8988T (cell line): ENCODE measurements around the gene MGAT5B.

Experiments
- DNase-seq: peaks from one replicate; pipeline ENCODE4 v3.0.0; 2011

Gene MGAT5B

DNA sequence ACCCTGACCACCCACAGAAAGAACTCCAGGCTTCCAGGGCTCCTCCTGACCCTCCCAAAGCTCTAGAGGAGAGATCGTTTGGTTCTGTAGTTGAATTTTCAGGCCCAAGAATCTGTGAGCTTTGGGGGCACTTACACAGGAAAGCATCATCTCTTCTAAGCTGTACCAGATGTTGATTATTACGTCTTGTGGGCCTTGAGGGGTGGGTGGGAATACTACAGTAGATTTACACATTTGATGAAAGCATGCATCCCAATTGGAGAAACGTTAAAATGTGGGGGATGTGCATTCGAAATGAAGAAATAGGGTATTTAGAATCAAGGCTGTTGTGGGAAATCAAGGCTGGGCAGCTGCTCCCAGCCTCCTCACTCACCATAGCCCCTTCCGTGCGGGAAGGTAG lies 61.9 kb downstream of the MGAT5B start:
- DNase-seq = no peak

DNA sequence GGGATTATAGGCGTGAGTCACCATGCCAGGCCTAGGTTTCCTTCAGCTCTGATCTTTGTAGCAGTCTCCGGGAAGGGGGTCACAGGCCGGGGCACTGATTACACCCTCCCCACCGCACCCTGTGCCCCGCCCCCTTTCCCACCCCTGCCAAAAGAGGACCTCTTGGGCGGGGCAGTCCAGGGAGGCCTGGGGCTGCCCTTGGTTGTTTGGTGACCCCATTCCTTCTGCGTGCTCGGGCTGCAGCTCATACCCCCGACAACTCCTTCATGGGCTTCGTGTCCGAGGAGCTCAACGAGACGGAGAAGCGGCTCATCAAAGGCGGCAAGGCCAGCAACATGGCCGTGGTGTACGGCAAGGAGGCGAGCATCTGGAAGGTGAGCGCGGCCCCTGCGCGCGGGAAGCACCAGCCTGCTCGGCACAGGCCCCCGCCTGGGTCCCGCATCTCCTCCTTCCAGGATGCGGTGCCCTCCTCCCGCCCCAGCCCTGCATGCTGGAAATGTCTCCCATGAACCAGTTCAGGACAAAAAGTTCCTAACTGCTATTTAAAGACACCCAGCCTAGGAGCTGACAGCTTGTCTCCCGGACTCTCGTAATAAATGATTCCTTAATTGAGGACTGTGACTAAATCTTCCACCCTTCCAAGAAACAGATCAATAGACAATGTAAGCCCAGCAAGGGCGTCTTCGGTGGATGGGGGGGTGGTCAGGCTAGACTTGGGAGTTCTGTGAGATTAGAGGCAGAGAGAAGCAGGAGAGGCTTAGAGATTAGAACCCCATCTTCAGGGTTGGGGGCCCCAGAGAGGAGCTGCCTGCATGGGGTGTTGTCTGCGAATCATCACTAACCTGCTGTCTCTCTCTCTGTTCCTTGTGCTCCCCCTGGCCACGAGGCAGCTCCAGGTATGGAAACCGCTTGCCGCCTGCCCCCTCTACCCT lies 64.5 kb downstream of the MGAT5B start:
- no peak for DNase-seq

DNA sequence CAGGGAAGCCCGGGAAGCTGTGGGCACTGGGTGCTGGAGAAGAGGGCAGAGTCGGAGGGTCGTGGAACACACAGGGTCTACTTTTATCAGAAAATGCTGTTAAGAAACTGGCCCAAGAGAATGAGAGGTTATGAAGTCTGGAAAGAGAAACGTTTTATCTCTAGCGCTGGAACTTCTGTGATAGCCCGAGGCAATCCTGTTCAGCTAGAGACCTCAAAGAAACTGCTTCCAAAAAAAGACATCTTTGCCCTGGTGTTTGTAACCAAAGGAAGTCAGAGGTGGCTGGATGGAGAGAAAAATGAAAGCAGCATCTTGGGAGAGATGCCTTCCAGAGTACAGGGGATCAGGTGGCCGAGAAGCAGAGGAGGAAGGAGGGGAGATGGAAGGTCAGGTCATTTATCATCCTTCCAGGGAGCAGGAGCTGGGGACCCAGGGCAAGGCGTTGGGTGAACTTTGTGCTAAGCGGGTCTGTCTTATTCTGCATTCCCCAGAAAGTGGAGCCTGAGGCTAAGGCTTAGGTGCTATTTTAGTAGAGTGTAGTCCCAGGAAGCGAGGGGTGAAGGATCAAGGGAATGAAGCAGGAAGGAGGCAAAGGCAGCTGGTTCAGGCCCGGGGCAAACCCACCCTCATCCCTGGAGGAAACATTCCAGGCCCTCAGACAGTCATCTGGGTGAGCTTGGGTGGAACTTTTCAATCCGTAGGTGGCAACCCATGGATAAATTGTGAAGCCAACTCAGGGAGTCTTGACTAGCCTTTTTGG lies 66.5 kb downstream of the MGAT5B start:
- DNase-seq = no peak

DNA sequence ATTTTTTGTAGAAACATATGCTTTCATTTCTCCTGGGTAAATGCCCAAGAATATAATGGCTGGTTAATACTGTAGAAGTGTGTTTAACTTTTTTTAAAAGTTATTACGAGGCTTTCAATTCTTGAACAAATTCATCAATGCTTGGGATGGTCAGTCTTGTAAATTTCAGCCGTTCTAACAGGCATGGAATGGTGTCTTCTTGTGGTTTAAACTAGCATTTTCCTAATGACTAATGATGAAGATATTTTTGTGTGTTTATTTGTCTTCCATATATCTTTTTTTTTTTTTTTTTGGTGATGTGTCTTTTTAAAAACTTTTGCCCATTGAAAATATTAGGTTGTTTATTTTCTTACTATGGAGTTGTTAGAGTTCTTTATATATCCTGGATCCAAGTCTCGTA lies 67.1 kb downstream of the MGAT5B start:
- no peak for DNase-seq

DNA sequence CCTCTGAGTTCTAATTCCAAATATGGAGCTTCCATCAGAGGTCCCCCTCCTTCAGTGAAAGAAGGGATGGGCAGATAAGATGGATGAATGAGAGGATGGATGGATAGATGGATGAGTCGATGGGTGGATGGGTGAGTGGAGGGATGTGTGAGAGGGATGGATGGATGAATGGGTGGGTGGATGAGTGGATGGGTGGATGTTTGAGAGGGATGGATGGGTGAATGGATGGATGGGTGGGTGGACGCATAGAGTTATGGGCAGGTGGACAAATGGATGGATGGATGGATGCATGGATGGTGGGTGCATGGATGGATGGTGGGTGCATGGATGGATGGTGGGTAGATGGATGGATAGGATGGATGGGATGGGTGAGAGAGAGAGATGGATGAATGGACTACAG lies 69.0 kb downstream of the MGAT5B start:
- no peak for DNase-seq

DNA sequence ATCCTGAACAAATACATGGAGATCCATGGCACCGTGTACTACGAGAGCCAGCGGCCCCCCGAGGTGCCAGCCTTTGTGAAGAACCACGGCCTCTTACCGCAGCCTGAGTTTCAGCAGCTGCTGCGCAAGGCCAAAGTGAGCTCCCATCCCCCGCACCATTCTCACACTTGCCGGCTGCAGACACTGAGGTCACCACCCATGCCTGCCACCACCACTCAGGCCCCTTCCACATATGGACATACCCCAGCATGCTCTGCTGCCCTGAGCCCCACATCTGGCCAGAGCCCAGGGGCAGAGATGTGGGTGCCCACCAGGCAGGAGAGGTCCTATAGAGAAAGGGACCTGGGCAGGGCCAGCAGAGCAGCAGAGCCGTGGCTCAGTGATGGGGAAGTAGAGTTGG lies 69.8 kb downstream of the MGAT5B start:
- DNase-seq = no peak

DNA sequence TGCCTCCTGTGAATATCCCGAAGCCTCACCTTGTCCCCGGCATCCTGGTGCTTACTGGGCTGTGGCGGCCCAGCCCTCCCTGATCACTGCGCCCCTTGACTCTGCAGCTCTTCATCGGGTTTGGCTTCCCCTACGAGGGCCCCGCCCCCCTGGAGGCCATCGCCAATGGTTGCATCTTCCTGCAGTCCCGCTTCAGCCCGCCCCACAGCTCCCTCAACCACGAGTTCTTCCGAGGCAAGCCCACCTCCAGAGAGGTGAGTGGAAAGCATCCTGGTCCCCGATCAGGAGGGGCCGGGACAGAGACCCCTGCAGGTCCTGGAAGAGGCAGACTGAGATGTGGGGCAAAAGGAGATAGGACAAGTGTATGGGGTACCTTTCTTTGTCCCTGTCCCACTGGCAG lies 72.1 kb downstream of the MGAT5B start:
- no peak for DNase-seq

DNA sequence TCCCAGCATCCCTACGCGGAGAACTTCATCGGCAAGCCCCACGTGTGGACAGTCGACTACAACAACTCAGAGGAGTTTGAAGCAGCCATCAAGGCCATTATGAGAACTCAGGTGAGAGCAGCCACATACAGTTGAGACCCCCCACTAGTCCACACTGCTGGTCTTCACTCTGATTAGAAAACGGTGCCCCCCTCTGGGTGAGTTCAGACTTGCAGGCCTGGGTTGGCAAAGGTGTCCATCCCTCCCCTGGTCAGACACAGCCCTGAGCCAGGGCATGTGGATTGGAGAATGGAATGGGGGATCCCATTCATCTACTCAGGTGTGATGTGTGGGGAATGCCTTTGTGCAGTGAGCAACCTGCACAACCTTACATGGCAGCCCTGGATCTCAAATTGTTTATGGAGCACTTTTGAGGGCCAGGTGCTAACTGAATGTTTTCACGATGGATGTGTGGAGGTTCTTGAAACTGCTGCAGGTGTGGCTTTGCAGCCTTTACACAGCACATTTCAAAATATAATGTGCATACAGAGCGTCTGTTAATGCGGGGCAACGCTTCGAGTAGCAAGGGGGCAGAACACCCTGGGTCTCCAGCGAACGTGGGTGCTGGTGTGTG lies 72.6 kb downstream of the MGAT5B start:
- no peak for DNase-seq

DNA sequence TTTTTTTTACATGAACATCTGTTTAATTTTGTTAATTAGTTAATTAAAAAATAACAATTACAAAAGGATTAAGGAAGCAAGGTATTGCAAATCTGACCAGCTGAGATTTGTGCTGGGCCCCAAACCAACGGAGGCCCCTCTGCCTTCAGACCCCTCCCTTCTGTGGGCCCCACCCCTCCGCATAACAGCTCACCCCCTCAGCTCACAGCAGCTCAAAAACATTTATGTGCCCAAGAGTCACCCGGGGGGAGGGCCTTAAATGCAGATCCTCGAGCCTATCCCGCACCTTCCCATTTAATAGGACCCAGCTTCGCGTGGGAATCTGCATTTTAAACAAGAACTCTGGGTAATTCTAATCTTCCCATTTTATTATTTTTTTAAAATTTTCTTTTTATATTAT lies 75.0 kb downstream of the MGAT5B start:
- no peak for DNase-seq

DNA sequence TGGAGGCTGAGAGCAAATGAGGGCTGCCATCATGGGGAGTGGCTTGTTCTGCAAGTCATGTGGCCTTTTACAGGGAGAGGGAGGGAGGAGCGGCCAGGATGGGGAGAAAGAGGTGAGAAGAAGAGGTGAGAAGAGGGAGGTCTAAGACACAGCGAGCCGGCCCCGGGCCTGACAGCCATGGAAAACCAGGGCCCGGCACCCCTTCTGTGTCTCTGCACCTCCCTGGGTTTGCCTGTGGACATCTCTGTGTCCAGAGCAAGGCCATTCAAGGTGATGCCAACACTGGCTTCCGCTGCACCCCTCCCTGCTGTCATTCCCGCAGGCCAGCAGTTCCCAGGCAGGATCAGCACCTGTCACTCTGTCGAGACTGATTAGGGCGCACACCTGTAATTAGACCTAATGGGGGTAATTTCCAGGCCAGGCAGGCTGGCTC lies 75.6 kb downstream of the MGAT5B start:
- no peak for DNase-seq

DNA sequence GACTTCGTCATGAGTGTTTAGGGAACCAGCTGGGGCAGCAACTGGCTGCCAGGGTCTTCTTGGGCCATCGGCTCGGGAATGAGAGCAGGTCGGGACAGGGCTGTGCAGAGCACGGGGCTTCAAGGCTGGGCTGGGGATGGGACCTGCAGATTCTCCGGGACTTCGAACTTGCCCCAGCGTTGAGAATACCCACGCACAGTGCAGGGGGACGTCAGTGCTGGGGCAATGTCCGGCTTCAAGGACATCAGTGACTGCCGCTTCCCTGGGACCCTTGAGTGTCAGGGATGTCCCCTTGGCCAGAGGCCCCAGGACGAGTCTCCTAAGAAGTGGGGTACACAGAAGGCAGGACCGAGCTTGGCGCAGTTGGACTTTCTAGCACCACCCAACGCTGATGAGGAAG lies 76.3 kb downstream of the MGAT5B start:
- DNase-seq = no peak

DNA sequence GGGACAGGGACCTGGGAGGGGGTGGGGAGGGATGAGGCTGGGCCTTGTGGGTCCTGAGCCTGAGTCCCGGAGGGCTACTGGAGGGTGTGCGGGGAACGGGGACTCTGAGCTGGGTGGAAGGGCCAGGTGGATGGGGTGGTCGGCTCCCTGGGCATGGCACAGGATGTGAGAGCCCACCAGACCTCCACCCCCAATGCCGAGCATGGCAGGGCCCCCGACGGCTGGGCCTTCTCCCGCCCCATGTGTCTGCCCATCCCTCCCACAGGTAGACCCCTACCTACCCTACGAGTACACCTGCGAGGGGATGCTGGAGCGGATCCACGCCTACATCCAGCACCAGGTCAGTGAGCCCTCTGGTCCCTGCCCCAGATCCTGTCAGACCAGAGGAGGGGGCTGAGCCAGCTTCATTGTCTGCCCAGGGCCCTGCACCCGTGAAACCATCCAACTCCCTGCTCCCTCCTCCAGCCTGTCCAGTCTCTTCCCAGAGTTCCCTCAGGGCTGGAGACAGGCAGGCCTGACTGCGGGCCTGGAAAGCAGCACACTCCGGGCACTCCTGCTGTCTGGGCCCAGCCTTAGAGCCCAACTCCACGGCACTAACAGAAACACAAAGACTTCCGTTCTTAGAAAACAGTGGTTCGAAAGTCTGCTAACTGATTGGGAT lies 78.0 kb downstream of the MGAT5B start:
- DNase-seq = no peak

DNA sequence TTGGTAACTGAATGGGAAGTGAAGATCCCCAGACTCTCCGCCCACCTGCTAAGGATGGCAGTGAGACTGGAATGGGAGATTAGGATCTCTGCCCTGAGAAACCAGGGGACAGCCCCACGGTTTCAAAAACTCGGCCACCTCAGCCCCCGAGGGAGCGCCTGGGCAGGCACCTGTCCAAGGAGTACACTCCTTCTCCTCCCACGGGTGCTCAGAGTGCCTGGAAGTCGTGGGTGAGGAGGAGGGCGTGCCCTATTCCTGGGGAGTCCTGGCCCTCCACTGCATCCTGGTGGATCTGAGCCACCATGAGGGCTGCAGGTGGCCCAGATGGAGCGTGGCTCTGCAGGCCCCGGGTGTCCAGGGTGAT lies 78.5 kb downstream of the MGAT5B start:
- no peak for DNase-seq

DNA sequence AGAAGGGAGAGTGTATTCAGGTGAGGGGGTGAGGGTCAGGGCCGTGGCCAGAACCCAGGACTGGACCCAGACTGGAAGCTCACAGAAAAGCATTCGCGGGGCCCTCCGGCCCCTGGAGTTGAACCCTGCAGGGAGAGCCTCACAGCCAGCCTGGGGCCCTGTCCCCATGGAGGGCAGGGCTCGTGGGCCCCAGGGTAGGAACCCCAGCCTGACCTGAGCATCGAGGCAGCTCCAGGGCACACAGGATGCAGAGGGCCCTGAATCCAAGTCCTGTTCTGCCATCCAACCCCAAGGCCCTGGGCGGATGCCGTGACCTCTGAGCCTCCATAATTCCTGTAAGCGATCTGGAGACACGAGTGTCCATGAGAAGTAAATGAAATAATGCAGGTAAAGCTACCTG lies 79.1 kb downstream of the MGAT5B start:
- no peak for DNase-seq

DNA sequence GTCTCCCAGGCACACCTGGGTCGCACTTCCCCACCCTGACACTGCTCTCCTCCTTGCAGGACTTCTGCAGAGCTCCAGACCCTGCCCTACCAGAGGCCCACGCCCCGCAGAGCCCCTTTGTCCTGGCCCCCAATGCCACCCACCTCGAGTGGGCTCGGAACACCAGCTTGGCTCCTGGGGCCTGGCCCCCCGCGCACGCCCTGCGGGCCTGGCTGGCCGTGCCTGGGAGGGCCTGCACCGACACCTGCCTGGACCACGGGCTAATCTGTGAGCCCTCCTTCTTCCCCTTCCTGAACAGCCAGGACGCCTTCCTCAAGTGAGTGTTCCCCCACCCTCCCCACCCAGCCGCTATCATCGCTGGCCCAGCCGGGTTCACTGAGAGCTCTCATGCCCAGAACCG lies 79.6 kb downstream of the MGAT5B start:
- no peak for DNase-seq

DNA sequence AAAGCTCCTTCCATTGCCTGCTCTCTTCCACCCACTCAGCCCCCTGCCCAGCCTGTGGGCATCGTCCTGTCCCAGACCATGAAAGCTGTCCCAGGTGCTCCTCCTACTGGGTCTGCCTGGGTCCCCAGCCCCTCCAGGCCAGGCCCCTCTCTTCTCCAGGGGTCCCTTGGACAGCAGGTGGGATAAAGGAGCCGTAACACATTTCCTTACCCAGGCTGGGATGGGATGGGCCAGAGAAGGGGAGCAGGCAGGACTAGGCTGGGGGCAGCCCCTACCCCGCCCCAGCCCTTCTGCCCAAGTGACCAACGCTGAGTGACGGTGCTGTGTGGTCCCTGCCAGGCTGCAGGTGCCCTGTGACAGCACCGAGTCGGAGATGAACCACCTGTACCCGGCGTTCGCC lies 80.1 kb downstream of the MGAT5B start:
- no peak for DNase-seq

DNA sequence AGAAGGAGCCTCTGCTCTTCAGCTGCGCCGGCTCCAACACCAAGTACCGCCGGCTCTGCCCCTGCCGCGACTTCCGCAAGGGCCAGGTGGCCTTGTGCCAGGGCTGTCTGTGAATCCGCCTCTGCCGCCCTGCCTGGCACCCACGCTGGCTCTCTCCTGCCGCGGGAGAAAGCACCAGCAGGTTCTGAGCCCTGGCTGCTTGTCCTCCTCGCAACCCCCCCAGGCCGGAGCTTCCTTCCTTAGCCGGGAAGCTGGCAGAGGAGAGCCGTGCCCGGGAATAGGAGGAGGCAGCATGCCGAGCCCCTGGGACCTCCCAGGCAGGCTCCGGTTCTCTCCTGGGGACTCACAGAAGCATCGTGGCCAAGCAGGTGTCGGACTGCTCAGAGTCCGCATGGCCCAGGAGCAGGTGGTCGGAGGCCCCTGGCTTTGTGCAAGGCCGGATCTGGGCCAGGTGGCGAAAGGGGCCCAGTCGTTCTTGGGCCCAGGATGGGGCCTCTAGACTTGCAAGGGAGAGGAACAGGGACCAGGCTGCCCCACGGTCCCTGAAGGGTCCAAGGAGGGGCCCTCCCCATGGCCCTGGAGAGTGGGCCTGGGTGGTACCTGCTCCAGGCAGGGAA lies 80.6 kb downstream of the MGAT5B start:
- no peak for DNase-seq

DNA sequence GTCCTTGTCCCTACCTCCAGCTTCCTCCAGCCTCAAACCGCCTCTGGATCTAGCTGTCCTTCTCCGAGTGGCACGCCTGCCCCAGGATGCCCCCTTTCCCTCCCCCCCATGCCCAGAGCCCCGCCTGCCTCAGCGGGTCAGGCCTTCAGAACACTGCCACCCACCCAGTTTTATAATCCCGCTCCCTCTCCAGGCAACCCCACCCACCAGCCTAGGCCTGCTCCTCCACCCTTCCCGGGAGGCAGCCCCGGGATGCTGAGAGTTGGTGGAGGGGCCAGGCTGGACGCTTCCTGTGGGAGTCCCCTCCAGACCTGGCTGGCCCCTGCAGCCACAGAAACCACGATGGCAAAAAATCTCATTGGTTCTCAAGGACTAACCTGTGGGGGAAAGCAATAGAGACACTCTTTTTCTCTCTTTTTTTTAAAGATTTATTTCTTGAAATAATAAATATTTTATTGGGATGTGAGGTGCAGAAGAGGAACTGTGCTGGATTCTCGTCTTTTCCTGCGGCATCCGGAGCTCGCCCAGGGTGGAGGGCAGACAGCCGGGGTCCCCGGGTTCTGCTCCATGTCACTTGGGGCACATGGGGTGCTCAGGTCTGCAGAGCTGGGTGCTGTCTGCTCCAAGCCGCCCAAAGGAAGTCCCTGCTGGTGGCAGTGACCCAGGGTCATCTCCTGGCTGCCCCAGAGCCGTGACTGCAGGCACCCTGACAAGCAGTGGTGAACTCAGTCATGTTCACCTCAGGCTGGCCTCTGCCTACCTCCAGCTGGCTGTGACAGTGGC lies 81.9 kb downstream of the MGAT5B start:
- DNase-seq = no peak

DNA sequence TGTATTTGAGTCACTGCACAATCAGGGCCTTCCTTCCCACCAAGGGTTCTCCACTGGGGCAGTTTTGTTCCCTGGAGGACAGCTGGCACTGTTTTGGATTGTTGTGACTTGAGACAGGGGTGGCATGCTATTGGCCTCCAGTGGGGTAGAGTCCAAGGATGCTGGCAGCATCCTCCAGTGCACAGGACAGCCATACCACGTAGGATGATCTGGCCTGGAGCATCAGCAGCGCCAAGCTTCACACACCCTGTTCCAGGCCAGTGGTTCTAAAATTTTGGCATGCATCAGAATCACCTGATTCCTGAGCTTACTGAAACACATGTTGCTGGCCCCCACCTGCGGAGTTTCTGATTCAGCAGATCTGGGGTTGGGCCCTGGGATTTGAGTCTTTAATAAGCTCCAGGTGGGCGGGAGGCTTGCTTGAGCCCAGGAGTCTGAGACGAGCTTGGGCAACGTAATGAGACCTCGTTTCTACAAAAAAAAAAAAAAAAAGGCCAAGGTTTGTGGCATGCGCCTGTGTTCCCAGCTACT lies 83.2 kb downstream of the MGAT5B start:
- DNase-seq = no peak

DNA sequence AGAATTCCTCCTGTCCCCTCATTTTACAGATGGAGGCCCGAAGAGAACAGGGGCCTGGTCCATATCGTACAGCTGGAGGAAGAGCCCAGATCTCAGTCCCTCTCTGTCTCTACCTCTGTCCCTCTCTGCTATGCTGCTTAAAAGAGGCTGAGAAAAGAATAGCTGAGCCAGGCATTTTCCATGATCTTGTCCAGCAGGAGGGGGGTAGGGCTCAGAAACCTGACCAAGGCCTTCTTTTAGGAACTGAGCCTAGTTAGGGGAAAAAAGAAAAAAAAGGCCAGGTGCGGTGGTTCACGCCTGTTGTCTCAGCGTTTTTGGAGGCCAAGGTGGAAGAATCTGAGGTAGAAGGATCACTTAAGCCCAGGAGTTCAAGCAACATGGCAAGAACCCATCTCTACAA lies 84.2 kb downstream of the MGAT5B start:
- no peak for DNase-seq

DNA sequence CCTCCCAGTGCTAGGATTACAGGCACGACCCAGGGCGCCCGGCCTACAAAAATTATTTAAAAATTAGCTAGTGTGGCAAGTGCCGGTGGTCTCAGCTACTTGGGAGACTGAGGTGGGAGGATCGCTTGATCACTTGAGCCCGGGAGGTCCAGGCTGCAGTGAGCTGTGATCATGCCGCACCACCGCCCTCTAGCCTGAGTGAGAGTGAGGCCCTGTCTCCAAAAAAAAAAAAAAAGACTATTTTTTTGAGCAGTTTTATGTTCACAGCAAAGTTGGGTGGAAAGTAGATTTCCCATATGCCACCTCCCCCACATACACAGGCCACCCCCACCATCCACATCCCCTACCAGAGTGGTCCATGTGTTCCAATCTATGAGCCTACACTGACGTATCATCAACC lies 84.9 kb downstream of the MGAT5B start:
- no peak for DNase-seq

DNA sequence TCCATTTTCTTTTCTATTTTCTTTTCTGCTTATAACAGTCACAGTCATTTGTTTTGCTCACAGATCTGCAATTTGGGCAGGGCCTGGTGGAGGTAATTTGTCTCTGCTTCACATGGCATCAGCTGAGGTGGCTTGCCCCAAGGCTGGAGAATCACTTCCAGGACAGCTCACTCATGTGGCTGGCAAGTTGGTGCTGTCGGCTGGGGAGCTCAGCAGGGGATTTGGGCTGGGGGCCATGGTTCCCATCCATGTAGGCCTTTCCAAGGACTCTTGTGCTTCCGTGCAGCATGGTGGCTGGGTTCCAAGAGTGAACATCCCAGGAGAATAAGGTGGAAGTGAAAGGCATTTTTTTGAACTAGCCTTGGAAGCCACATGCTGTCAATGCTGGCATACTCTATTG lies 85.7 kb downstream of the MGAT5B start:
- no peak for DNase-seq
